Activated CD4-positive, alpha-beta T cell treated with anti-CD3 and anti-CD28 coated beads for 36 hours (primary cell): ENCODE results near the gene SLC25A25. TPM values are rescaled to one million over a fixed set of nuclear protein-coding genes. Genes with fewer than 3 reads are reported as not detected.

Source experiments
- ATAC-seq: fragments of 200-7000 bp; cut with Tn5 transposase; one replicate; pipeline ENCODE4 v1.10.0; 2021; ENCODE audit warnings: mild to moderate bottlenecking, moderate library complexity
- CTCF ChIA-PET: fragments of 350-600 bp; sonication (Branson Sonifier 250); formaldehyde crosslinking; loops from one replicate; lab custom pipeline; 2021; ENCODE audit warnings: antibody characterized with exemption; lab: Charles Lee
- POLR2A ChIA-PET: fragments of 350-600 bp; sonication (Branson Sonifier 250); formaldehyde crosslinking; loops from one replicate; lab custom pipeline; 2021; ENCODE audit warnings: antibody characterized with exemption, inconsistent platforms; lab: Charles Lee
- DNase-seq: peaks from one replicate; pipeline ENCODE4 v3.0.0-alpha.2; 2020
- H3K27ac Mint-ChIP-seq: one replicate; pipeline ENCODE4 v1.8.0; 2021; ENCODE audit warnings: mixed read lengths
- H3K27me3 Mint-ChIP-seq: one replicate; pipeline ENCODE4 v1.8.0; 2021; ENCODE audit warnings: mixed read lengths
- H3K36me3 Mint-ChIP-seq: one replicate; pipeline ENCODE4 v1.8.0; 2021; ENCODE audit warnings: low read depth, mixed read lengths
- H3K4me1 Mint-ChIP-seq: one replicate; pipeline ENCODE4 v1.8.0; 2021; ENCODE audit warnings: mixed read lengths
- H3K4me3 Mint-ChIP-seq: one replicate; pipeline ENCODE4 v1.8.0; 2021; ENCODE audit warnings: mild to moderate bottlenecking, moderate library complexity, mixed read lengths
- H3K9me3 Mint-ChIP-seq: one replicate; pipeline ENCODE4 v1.8.0; 2021; ENCODE audit warnings: low read depth, mixed read lengths
- intact Hi-C, 2 experiments: fragments of 100-400 bp; cut with DNase I in 1 of 2; cut with micrococcal nuclease in 1 of 2; formaldehyde crosslinking; loops; one replicate each; pipeline versions ENCODE4 v1.14.2 to v1.15.1; 2022 to 2024; cut with DNase I, micrococcal nuclease
- total RNA-seq, 2 experiments: library from RNA; stranded (reverse); gene quantifications; one replicate each; pipeline ENCODE4 v1.2.3, GENCODE V29; 2021

SLC25A25 gene
- total RNA-seq, 2 experiments from 2014 or later, result 6.9 to 10.8 TPM

DNA sequence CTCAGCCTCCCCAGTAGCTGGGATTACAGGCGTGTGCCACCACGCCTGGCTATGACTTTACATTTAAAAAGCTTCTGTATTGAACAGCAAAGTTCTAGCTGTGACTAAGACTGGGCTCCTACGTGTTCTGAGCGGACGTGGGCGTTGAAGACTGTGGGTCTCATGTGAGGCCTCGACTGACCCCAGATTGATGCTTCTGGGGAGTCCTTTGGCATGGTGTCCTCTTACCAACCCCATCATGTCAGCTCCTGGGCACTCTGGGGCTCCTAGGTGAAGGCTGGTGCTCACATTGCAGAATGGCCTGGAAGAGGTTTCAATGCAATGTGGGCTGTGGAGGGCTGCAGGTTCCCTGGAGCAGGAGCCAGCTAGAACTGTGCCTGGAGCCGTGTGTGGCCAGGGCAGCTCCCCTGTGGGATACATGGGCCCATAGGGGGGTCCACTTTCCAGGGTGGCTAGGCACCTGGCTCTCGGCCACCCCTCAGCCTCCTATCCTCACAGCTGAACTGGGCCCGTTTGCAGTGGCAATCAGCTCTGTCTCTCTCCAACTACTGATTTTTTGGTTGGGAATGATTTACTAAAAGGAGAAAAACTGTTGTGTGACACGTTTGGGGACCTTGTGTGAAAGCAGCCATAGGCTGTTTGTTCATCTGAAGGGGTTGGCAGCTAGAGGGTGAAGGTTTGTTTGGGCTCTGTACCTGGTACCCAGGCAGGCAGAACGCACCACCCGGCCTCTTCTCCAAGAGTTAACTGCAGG lies 29.7 kb downstream of the SLC25A25 start:
- H3K27ac Mint-ChIP-seq, result peak overlapping the region; percentile 80

DNA sequence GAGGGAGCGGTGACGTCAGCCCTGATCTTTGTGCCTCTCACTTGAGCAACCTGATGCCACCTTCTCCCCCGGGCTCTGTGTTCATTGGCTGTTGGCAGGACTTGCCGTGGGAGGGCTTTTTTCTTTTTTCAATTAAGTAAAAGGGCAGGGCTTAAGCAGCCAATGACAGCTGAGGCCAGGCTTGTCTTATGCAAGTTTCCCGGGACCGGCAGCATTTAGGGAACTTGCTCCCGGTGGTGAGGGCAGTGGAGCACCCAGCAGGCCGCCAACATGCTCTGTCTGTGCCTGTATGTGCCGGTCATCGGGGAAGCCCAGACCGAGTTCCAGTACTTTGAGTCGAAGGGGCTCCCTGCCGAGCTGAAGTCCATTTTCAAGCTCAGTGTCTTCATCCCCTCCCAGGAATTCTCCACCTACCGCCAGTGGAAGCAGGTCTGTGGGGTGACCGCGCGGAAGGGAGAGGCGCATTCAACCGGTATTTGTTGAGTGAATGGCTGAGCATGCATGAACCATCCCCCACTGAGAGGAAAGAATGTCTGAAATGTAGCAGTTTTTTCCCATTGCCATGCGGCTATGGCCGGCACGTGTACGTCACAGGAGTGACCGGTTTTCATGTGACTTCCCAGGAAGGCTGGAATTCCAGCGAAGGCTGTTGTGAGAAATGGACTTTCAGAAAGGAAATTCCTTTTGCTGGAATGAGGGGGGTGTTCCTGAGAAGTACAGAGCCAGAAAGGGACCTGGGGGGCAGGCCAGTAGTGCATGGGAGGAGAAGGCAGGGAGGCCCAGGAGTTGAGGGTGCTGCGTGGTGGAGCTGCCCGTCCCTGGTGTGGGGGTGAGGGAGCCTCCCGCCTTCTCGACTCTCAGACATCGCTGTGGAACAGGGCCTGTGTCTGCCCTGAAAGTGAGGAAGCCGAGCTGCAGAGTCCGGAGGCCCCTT lies 30.5 kb downstream of the SLC25A25 start:
- H3K4me3 Mint-ChIP-seq, result peak overlapping the region; percentile 26
- intact Hi-C loops, result no loop called here
- peaks cover 71% of the 10 kb centered on the region for H3K4me1 Mint-ChIP-seq
- peak overlapping the region; percentile 80 for H3K27ac Mint-ChIP-seq
- DNase-seq (peak; percentile 89), ATAC-seq (peak; percentile 52)
- peaks cover 27% of the 10 kb centered on the region for H3K36me3 Mint-ChIP-seq
- CTCF ChIA-PET, result interaction anchor here (0.6 to 1.0 kb wide), 3 partner anchors 11 to 353 kb away, joined by 3 to 4 read pairs (median 4); no protein-coding TSS in a partner anchor
- POLR2A ChIA-PET, result interaction anchor here (0.7 kb wide), 1 partner anchor 32 kb away, joined by 3 read pairs; the partner anchor contains the start of gene NAIF1
- H3K27me3 Mint-ChIP-seq, result no peaks in the 10 kb centered on the region
- no peaks in the 10 kb centered on the region for H3K9me3 Mint-ChIP-seq

More for the DNA sequence above, 29.7 kb downstream of the SLC25A25 start:
- peaks cover 71% of the 10 kb centered on the region for H3K4me1 Mint-ChIP-seq
- ChIA-PET POLR2A (no interaction called here), CTCF (interaction anchor here (0.6 to 0.9 kb wide), 6 partner anchors 19 to 353 kb away, joined by 3 to 4 read pairs (median 4); no protein-coding TSS in a partner anchor)
- peaks cover 22% of the 10 kb centered on the region for H3K36me3 Mint-ChIP-seq
- H3K4me3 Mint-ChIP-seq, result no peak overlapping the region
- peak; percentile 56 for DNase-seq
- intact Hi-C loops, result no loop called here
- H3K9me3 Mint-ChIP-seq, result no peaks in the 10 kb centered on the region
- no peak for ATAC-seq
- H3K27me3 Mint-ChIP-seq, result no peaks in the 10 kb centered on the region

DNA sequence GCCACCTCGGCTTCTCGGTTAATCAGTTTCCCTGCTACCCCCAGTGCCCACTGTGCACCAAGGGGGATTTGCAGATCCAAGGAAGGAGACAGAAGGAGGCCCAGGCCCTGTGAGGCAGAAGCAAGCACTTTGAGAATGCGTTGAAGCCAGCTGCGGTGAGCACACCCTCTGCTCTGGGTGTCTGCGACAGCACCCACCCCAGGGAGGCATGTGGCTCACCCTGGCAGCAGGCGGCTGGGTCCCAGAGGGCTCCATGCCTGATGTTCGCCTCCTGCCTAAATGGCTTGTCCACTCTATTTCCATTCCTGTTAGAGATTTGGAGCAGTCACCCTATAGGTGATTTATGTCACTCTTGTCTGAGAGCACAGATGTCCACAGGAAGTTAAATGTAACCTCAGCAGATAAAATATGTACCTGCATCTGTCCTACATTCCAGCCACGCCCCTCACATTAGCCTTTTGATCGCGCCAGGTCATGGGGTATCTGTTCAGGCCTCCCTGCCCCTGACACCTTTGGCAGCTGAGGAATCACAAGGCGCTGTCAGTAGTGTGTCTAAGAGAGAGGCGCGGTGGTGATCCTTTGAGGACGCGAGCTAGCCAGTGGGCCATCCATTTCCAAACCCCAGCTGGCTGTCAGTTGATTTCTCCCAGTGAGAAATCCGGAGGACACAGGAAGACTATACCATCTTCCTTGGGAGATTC lies 31.3 kb downstream of the SLC25A25 start:
- peaks cover 66% of the 10 kb centered on the region for H3K4me1 Mint-ChIP-seq
- DNase-seq (no peak), ATAC-seq (no peak)
- H3K27ac Mint-ChIP-seq, result no peak overlapping the region
- ChIA-PET POLR2A (interaction anchor here (0.5 kb wide), 1 partner anchor 1796 kb away, joined by 3 read pairs; no protein-coding TSS in a partner anchor), CTCF (interaction anchor here (0.6 to 1.9 kb wide), 4 partner anchors 12 to 104 kb away, joined by 3 to 9 read pairs (median 4); no protein-coding TSS in a partner anchor)
- H3K36me3 Mint-ChIP-seq, result peaks cover 33% of the 10 kb centered on the region
- no peaks in the 10 kb centered on the region for H3K27me3 Mint-ChIP-seq
- H3K9me3 Mint-ChIP-seq, result no peaks in the 10 kb centered on the region
- intact Hi-C loops, result no loop called here
- peak overlapping the region; percentile 26 for H3K4me3 Mint-ChIP-seq

DNA sequence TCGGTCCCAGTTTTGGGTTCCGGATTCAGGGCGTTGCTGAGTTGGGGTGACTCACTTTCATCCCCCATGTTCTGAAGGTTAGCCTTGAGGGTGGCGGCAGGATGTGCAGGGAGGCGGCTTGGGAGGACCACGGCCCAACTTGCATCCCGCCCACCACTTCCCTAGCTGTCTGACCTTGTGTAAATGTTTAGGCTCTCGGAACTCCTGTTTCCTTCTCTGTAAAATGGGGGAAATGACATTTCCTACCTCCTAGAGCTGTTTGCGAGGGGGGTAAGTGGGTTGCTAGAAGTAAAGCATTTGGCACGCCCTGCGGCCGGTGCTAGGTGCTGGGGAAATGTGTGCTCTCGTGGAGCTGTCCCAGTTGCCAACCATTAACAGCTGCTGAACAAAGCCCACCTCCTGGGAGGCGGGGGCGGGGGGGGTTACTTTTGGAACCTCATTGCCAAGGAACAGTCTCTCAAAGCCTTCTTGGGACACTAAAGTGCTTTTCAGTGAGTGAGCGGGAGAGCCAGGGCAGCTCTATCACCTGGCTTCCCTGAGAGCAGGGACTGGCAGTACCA lies 32.0 kb downstream of the SLC25A25 start:
- intact Hi-C loops, result loop anchor here in 1 of 2 experiments (5.0 kb wide), 1 partner anchor 158 kb away; no protein-coding TSS in a partner anchor
- no peak for ATAC-seq
- Mint-ChIP-seq H3K27ac (no peak overlapping the region), H3K4me1 (peaks cover 59% of the 10 kb centered on the region), H3K4me3 (no peak overlapping the region), H3K9me3 (no peaks in the 10 kb centered on the region), H3K36me3 (peaks cover 31% of the 10 kb centered on the region), H3K27me3 (no peaks in the 10 kb centered on the region)
- CTCF ChIA-PET, result interaction anchor here (0.6 to 1.9 kb wide), 7 partner anchors 14 to 1602 kb away, joined by 3 to 9 read pairs (median 3); partner anchors contain the start of gene NAIF1
- POLR2A ChIA-PET, result interaction anchor here (0.5 to 1.2 kb wide), 2 partner anchors 8 to 1795 kb away, joined by 3 read pairs; no protein-coding TSS in a partner anchor
- no peak for DNase-seq

DNA sequence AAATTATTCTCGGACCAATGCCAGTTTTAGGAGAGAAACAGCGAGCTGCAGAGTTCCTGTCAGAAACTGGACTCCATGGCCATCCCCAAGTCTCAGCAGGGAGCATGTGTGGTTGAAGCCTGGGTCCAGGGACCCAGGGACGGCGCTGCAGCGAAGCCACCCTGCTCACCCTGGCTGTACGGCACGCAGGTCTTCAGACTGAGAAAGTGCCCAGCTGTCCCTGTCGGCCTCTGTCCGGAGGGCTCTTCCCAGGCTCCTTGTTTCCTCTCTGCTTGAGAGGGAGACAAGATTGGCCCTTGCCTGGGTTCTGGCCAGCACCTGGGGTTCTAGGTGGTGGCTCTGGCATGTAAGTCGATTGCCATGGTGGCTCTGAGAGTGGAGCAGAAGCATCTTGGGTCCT lies 32.5 kb downstream of the SLC25A25 start:
- Mint-ChIP-seq H3K36me3 (peaks cover 33% of the 10 kb centered on the region), H3K27me3 (no peaks in the 10 kb centered on the region), H3K27ac (no peak overlapping the region), H3K9me3 (no peaks in the 10 kb centered on the region), H3K4me1 (peaks cover 54% of the 10 kb centered on the region), H3K4me3 (no peak overlapping the region)
- DNase-seq, result no peak
- CTCF ChIA-PET, result interaction anchor here (0.6 to 1.9 kb wide), 5 partner anchors 14 to 1601 kb away, joined by 3 to 9 read pairs (median 3); partner anchors contain the start of gene NAIF1
- ATAC-seq, result no peak
- intact Hi-C loops, result loop anchor here in 1 of 2 experiments (5.0 kb wide), 1 partner anchor 158 kb away; no protein-coding TSS in a partner anchor
- POLR2A ChIA-PET, result interaction anchor here (1.1 to 1.2 kb wide), 2 partner anchors 9 to 145 kb away, joined by 3 read pairs; no protein-coding TSS in a partner anchor

DNA sequence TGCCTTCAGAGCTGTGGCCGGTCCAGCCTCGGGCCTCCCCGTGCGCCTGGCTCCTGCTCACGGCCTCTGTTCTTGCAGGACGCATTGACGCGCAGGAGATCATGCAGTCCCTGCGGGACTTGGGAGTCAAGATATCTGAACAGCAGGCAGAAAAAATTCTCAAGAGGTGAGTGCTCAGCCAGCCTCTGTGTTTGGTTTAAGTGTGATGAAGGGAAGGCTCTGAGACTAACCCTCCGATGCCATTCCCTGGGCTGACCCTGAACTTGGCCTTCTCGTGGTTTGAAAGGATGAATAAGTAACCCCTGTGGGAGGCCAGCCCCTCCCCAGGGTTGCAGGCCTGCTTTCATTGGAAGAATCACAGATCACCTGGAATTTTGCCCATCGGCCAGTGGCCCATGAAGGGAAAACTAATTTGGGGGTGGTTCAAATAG lies 33.2 kb downstream of the SLC25A25 start:
- no peak overlapping the region for H3K4me3 Mint-ChIP-seq
- peaks cover 35% of the 10 kb centered on the region for H3K36me3 Mint-ChIP-seq
- ChIA-PET POLR2A (interaction anchor here (1.1 to 1.2 kb wide), 2 partner anchors 10 to 146 kb away, joined by 3 read pairs; no protein-coding TSS in a partner anchor), CTCF (interaction anchor here (0.6 to 1.9 kb wide), 4 partner anchors 17 to 1601 kb away, joined by 3 to 9 read pairs (median 3); no protein-coding TSS in a partner anchor)
- intact Hi-C loops, result loop anchor here in 1 of 2 experiments (5.0 kb wide), 1 partner anchor 159 kb away; no protein-coding TSS in a partner anchor
- peaks cover 53% of the 10 kb centered on the region for H3K4me1 Mint-ChIP-seq
- no peak for ATAC-seq
- no peak for DNase-seq
- no peaks in the 10 kb centered on the region for H3K27me3 Mint-ChIP-seq
- H3K27ac Mint-ChIP-seq, result no peak overlapping the region
- H3K9me3 Mint-ChIP-seq, result no peaks in the 10 kb centered on the region

DNA sequence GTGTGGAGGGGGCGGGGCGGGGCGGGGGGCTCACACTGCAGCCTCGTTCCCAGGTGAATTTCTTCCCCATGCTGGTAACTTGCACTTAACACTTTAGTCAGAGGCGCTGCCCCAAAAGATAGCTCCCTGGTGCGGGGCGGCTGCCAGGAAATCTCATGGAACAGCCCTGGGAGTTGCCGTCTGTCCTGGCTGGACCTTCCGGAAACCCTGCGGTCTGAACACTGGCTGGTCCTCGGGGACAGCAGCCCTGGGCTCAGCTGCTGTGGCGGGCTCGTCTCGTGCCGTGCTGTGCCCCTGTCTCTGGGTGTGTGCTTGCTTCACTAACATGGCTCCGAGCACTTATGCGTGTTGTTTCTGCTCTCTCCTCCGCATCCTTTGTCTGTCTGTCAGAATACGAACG lies 33.7 kb downstream of the SLC25A25 start:
- H3K27me3 Mint-ChIP-seq, result no peaks in the 10 kb centered on the region
- peaks cover 38% of the 10 kb centered on the region for H3K36me3 Mint-ChIP-seq
- no peak for ATAC-seq
- peaks cover 52% of the 10 kb centered on the region for H3K4me1 Mint-ChIP-seq
- POLR2A ChIA-PET, result no interaction called here
- DNase-seq, result no peak
- H3K4me3 Mint-ChIP-seq, result no peak overlapping the region
- intact Hi-C loops, result loop anchor here in 1 of 2 experiments (5.0 kb wide), 1 partner anchor 159 kb away; no protein-coding TSS in a partner anchor
- no peaks in the 10 kb centered on the region for H3K9me3 Mint-ChIP-seq
- H3K27ac Mint-ChIP-seq, result no peak overlapping the region
- CTCF ChIA-PET, result interaction anchor here (0.8 to 1.6 kb wide), 2 partner anchors 9 to 20 kb away, joined by 3 to 5 read pairs; no protein-coding TSS in a partner anchor

DNA sequence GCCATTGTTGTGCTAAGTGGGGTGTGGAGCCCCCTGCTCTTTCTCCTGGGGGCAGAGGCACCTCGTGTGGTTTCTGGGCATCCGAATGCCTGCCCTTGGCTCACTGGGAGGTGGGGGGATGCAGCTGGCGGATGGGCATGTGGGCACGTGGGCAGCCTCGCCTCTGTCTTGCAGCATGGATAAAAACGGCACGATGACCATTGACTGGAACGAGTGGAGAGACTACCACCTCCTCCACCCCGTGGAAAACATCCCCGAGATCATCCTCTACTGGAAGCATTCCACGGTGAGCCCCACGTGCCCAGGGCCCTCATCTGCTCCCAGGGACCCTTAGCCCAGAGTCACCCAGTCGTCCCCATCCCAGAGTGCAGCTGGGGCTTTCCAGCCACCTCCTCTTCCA lies 34.2 kb downstream of the SLC25A25 start:
- Mint-ChIP-seq H3K27ac (no peak overlapping the region), H3K4me1 (peaks cover 47% of the 10 kb centered on the region), H3K9me3 (no peaks in the 10 kb centered on the region), H3K36me3 (peaks cover 41% of the 10 kb centered on the region), H3K27me3 (no peaks in the 10 kb centered on the region), H3K4me3 (no peak overlapping the region)
- CTCF ChIA-PET, result interaction anchor here (0.7 to 1.6 kb wide), 4 partner anchors 10 to 158 kb away, joined by 3 to 9 read pairs (median 4); no protein-coding TSS in a partner anchor
- intact Hi-C loops, result loop anchor here in 1 of 2 experiments (5.0 kb wide), 1 partner anchor 160 kb away; no protein-coding TSS in a partner anchor
- ATAC-seq, result no peak
- POLR2A ChIA-PET, result no interaction called here
- DNase-seq, result no peak

DNA sequence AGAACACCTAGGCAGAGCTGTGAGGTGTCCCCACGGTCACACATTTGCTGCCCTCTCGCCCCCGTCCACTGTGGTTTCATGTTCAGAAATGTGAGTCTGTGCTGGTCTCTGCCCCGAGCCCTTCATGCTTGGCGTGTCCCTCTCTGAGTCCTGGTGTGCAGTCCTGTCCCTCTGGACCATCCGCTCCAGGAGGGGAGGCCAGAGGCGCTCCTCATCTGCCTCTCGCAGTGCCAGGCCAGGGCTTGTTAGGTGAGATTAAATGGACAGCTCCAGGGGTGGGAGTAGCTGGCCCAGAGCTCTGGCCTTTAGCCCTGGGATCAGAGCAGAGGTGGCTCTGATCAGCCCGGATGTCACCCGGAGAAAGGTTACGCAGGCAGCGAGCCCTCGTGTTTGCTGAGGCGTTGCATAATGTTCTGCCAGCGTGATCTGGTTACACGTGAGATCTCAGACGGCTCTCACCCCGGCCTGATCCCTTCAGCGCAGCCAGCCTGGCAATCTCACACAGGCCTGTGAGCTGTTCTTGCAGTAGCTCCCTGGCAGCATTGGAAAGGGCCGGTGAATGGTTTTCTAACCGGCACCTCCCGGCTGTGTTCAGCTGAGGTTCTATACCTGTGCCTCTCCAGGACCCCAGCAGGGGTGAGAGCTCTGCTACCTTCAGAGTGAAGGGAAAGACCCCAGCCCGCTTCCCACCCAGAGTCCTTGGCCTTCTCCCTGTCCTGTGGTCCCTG lies 35.0 kb downstream of the SLC25A25 start:
- Mint-ChIP-seq H3K9me3 (no peaks in the 10 kb centered on the region), H3K4me1 (peaks cover 38% of the 10 kb centered on the region), H3K4me3 (no peak overlapping the region), H3K27me3 (no peaks in the 10 kb centered on the region), H3K27ac (peak overlapping the region; percentile 59), H3K36me3 (peaks cover 44% of the 10 kb centered on the region)
- ChIA-PET CTCF (interaction anchor here (0.7 to 1.6 kb wide), 7 partner anchors 11 to 160 kb away, joined by 3 to 9 read pairs (median 3); no protein-coding TSS in a partner anchor), POLR2A (no interaction called here)
- DNase-seq (no peak), ATAC-seq (peak; percentile 6)
- intact Hi-C loops, result loop anchor here in 1 of 2 experiments (5.0 kb wide), 1 partner anchor 161 kb away; no protein-coding TSS in a partner anchor
